ENCODE measurements around the gene GRK5. TPM values are rescaled to one million over a fixed set of nuclear protein-coding genes. Genes with fewer than 3 reads are reported as not detected.

GRK5 gene
- total RNA-seq, 4 donors from 2014 or later = 43.5 to 61.7 (median 48.9) TPM

DNA sequence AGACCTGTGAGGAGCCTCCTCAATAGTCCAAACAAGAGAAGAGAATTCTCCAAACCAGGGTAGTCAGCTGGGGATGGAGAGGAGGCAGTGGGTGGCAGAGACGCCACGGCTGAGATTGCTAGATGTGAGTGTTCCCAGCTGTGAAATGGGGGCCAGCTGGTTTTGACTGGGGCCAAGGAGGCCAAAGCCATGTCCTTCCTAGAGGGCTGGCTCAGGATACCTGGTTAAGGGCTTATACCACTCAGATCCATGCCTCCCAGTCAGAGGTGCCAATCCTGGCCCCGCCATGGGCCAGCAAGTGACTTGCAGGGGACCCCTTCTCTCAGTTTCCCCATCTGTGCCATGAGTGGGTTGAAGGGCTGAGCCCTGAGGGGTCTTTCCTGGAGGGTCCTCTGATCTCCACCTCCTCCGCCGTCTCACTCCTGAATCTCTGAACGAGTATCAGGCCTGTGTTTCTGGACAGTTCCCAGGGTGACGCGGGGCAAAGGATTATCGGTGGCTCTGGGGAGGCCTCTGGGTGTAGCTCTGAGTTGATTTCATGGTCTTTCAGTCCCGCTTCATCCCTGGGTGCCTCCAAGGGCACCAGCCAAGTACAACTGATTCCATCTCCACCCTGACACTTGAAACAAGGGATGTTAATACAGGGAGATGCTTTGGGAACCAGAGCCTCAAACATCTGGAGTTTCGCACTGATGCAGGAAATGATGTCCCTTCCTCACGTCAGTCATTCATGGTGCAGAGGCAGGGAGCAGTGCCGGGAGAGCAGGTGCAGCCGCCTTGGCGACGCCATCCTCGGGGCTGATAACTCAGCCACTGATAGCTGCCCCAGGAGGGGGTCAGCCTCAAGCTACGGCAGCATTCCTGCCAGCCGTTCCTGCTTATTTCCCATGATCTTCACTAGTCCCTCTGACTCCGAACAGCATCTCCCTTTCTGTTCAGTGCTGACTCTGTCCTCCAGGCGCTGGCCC is 208.4 kb downstream of the GRK5 start:
- peaks cover 0 to 51% (median 22%) of the 10 kb centered on the region in 4 donors for H3K4me1 ChIP-seq
- TF ChIP-seq EP300 (IDR thresholded peaks at IDR 0.05) (no peak), POLR2A (IDR thresholded peaks at IDR 0.05) (no peak)
- TF ChIP-seq, protein P1, sequence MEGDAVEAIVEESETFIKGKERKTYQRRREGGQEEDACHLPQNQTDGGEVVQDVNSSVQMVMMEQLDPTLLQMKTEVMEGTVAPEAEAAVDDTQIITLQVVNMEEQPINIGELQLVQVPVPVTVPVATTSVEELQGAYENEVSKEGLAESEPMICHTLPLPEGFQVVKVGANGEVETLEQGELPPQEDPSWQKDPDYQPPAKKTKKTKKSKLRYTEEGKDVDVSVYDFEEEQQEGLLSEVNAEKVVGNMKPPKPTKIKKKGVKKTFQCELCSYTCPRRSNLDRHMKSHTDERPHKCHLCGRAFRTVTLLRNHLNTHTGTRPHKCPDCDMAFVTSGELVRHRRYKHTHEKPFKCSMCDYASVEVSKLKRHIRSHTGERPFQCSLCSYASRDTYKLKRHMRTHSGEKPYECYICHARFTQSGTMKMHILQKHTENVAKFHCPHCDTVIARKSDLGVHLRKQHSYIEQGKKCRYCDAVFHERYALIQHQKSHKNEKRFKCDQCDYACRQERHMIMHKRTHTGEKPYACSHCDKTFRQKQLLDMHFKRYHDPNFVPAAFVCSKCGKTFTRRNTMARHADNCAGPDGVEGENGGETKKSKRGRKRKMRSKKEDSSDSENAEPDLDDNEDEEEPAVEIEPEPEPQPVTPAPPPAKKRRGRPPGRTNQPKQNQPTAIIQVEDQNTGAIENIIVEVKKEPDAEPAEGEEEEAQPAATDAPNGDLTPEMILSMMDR (IDR thresholded peaks at IDR 0.05) = no peak
- H3K27ac ChIP-seq = peak overlapping the region in 1 of 4 donors; percentile 80
- no peaks in the 10 kb centered on the region for H3K27me3 ChIP-seq
- no peaks in the 10 kb centered on the region for H3K9me3 ChIP-seq
- DNase-seq (ENCODE audit: low spot score in 2 of 2) = no peak
- H3K4me3 ChIP-seq = no peak overlapping the region
- no peaks in the 10 kb centered on the region for H3K36me3 ChIP-seq
- WGBS, 2 donors = 89% methylated on average over 21 of the region's 21 CpGs

DNA sequence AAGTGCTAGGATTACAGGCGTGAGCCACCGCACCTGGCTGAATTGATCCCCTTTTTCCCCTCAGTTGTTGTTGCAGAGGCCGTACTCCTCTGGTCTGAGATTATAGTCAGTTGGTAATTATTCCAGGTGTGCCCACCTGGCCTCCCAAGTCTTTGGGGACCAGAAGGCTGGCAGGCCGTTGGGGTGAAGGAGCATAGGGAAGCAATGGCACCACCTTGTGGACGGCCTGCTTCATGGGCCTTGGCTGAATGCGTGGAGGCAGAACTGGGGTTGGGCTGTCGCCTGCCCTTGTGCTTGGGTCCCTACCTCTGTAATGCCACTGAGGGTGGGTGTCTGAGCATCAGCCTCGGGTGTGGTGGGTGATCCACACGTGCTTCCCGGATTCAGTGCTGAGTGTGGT is 209.5 kb downstream of the GRK5 start:
- Histone ChIP-seq H3K36me3 (no peaks in the 10 kb centered on the region), H3K4me1 (peaks cover 0 to 52% (median 32%) of the 10 kb centered on the region in 4 donors)

DNA sequence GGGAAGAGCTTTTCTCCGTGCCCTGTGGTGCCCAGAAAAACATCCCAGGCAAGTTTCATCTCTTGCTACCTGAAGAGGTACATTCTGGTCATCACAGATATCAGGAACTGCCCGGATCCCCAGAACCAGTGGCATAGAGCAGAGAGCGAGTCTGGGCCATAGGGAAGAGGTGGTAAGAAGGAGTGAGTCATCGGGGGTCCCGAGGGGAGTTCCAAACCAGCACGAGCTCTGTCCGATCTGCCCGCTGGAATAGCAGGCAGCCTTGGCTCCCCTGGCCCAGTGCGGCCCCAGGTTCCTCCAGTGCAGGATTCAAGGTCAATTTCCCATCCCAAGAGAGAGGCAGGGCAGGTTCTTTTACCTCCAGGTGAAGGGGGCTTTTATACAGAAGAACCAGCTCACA is 210.5 kb downstream of the GRK5 start:
- WGBS, 2 donors = 84 to 86% methylated on average over 9 of the region's 9 CpGs
- Histone ChIP-seq H3K27ac (no peak overlapping the region), H3K4me1 (peaks cover 0 to 51% (median 26%) of the 10 kb centered on the region in 4 donors), H3K36me3 (peaks cover 0 to 3% (median 0%) of the 10 kb centered on the region in 3 donors), H3K27me3 (no peaks in the 10 kb centered on the region), H3K4me3 (no peak overlapping the region), H3K9me3 (no peaks in the 10 kb centered on the region)
- no peak for TF ChIP-seq EP300 (IDR thresholded peaks at IDR 0.05)
- TF ChIP-seq, protein P1 (IDR thresholded peaks at IDR 0.05) = no peak
- TF ChIP-seq POLR2A (IDR thresholded peaks at IDR 0.05) = no peak
- DNase-seq (ENCODE audit: low spot score in 2 of 2) = no peak

More for the DNA sequence above, 209.5 kb downstream of the GRK5 start:
- peak in 1 of 2 donors; percentile 59 for DNase-seq (ENCODE audit: low spot score in 2 of 2)
- H3K9me3 ChIP-seq = no peaks in the 10 kb centered on the region
- 54 to 68% methylated on average over 5 to 10 of the region's 10 CpGs for WGBS, 2 donors
- H3K4me3 ChIP-seq = no peak overlapping the region
- no peaks in the 10 kb centered on the region for H3K27me3 ChIP-seq
- TF ChIP-seq, protein P1 (IDR thresholded peaks at IDR 0.05) = peak; percentile 53 to 87 (median 72)
- TF ChIP-seq POLR2A (IDR thresholded peaks at IDR 0.05) = no peak
- H3K27ac ChIP-seq = peak overlapping the region in 1 of 4 donors; percentile 27

DNA sequence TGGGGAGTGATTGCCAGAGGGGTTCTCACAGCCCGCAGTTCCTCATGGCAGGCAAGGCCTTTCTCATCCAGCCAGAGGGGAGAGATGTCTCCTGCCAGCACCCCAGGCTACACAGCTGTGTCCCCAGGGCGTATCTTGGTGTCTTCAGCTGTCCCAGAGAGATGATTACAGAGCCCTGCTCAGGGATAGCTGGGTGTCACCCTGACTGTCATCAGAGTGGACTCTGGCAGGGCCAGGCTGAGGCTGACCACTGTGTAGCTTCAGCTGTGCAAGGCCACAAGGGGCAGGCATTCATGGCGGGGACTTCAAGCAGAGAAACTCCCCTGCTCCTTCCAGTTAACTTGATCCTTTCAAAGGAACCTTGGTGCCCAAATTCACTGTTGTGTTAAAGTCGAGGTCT is 211.0 kb downstream of the GRK5 start:
- TF ChIP-seq POLR2A (IDR thresholded peaks at IDR 0.05) (no peak), EP300 (IDR thresholded peaks at IDR 0.05) (no peak)
- TF ChIP-seq, protein P1 (IDR thresholded peaks at IDR 0.05) = no peak
- no peak for DNase-seq (ENCODE audit: low spot score in 2 of 2)
- H3K4me3 ChIP-seq = no peak overlapping the region
- no peaks in the 10 kb centered on the region for H3K9me3 ChIP-seq
- WGBS, 2 donors = 61 to 80% methylated on average over 3 of the region's 4 CpGs
- H3K4me1 ChIP-seq = peaks cover 0 to 45% (median 21%) of the 10 kb centered on the region in 4 donors
- peaks cover 0 to 8% (median 0%) of the 10 kb centered on the region in 3 donors for H3K36me3 ChIP-seq
- H3K27me3 ChIP-seq = no peaks in the 10 kb centered on the region
- H3K27ac ChIP-seq = peak overlapping the region in 1 of 4 donors; percentile 12

DNA sequence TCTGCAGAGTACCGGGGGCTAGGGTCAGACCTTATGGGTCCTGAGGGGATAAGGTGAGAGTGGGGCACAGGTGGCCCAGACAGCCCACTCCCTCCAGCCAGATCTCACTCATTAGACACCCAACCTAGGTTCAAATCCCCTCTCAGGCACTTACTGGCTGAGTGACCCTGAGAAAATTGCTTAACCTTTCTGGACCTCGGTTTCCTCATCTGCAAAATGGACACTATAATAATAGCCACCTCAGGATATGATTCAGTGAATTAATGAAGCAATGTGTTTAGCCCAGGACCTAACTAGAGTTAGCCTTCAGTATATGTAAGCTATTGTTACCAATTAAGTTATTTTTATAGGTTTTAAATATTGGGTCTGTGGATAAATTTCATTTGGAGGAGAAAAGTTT is 212.6 kb downstream of the GRK5 start:
- no peak for TF ChIP-seq EP300 (IDR thresholded peaks at IDR 0.05)
- TF ChIP-seq POLR2A (IDR thresholded peaks at IDR 0.05) = no peak
- TF ChIP-seq, protein P1 (IDR thresholded peaks at IDR 0.05) = no peak
- DNase-seq (ENCODE audit: low spot score in 2 of 2) = no peak
- 81 to 95% methylated on average over 2 of the region's 2 CpGs for WGBS, 2 donors
- Histone ChIP-seq H3K4me3 (no peak overlapping the region), H3K27ac (no peak overlapping the region), H3K27me3 (no peaks in the 10 kb centered on the region), H3K36me3 (peaks cover 0 to 23% (median 0%) of the 10 kb centered on the region in 3 donors), H3K4me1 (peaks cover 0 to 31% (median 15%) of the 10 kb centered on the region in 4 donors), H3K9me3 (no peaks in the 10 kb centered on the region)

Data from tibial nerve (tissue), 4 donors.